ENCODE data around the gene HOXB4.

The HOXB4 gene

GRCh38 chr17:48528936-48529682, 49.0 kb downstream of the HOXB4 start:
- no peak for DNase-seq (ENCODE audit: low read depth in 2 of 2)

- DNase-seq (ENCODE audit: low read depth in 2 of 2), result no peak
Measured at GRCh38 chr17:48528153-48528935, 49.8 kb downstream of the HOXB4 start.

GRCh38 chr17:48527547-48527932, 50.6 kb downstream of the HOXB4 start:
- no peak for DNase-seq (ENCODE audit: low read depth in 2 of 2)

- DNase-seq (ENCODE audit: low read depth in 2 of 2), result no peak
Measured at GRCh38 chr17:48526608-48527546, 51.3 kb downstream of the HOXB4 start.

Data from stimulated activated CD4-positive, alpha-beta T cell treated with anti-CD3 and anti-CD28 coated beads, Interleukin-1b, Interleukin-23, amount 100 ng/mL, for 1 hour (primary cell).